GM21515 (cell line): ENCODE results near the gene FHDC1.

ENCODE experiments used
- ATAC-seq: cut with Tn5 transposase; IDR thresholded peaks from one replicate; pipeline ENCODE4 v1.9.1; 2021; ENCODE audit not compliant: unreplicated experiment

Gene FHDC1

GRCh38 chr4:152976212-152976761 lies 40.2 kb downstream of the FHDC1 start:
- ATAC-seq: no peak

GRCh38 chr4:152979731-152980330 lies 43.7 kb downstream of the FHDC1 start:
- ATAC-seq: no peak

GRCh38 chr4:152981278-152981677 lies 45.2 kb downstream of the FHDC1 start:
- no peak for ATAC-seq

GRCh38 chr4:152981842-152982241 lies 45.7 kb downstream of the FHDC1 start:
- no peak for ATAC-seq

GRCh38 chr4:152983221-152983620 lies 47.1 kb downstream of the FHDC1 start:
- no peak for ATAC-seq

GRCh38 chr4:152983774-152984411 lies 47.8 kb downstream of the FHDC1 start:
- ATAC-seq: no peak

GRCh38 chr4:152988721-152989553 lies 52.8 kb downstream of the FHDC1 start:
- ATAC-seq: no peak

- no peak for ATAC-seq
Observed at GRCh38 chr4:152989554-152989970, 53.4 kb downstream of the FHDC1 start.

GRCh38 chr4:152990471-152991131 lies 54.5 kb downstream of the FHDC1 start:
- ATAC-seq: no peak

GRCh38 chr4:152991398-152991797 lies 55.3 kb downstream of the FHDC1 start:
- ATAC-seq: no peak

- ATAC-seq: no peak
Observed at GRCh38 chr4:152992027-152992426, 55.9 kb downstream of the FHDC1 start.

GRCh38 chr4:152992466-152992865 lies 56.3 kb downstream of the FHDC1 start:
- no peak for ATAC-seq

GRCh38 chr4:152994038-152994437 lies 57.9 kb downstream of the FHDC1 start:
- no peak for ATAC-seq

GRCh38 chr4:152996111-152996571 lies 60.0 kb downstream of the FHDC1 start:
- no peak for ATAC-seq

- no peak for ATAC-seq
Observed at GRCh38 chr4:152996672-152997071, 60.5 kb downstream of the FHDC1 start.

- no peak for ATAC-seq
Observed at GRCh38 chr4:152997288-152997687, 61.2 kb downstream of the FHDC1 start.

GRCh38 chr4:152997771-152998487 lies 61.8 kb downstream of the FHDC1 start:
- no peak for ATAC-seq

- no peak for ATAC-seq
Observed at GRCh38 chr4:152998861-152999260, 62.7 kb downstream of the FHDC1 start.

- ATAC-seq: no peak
Observed at GRCh38 chr4:152999346-153000075, 63.4 kb downstream of the FHDC1 start.

GRCh38 chr4:153000076-153000420 lies 63.9 kb downstream of the FHDC1 start:
- ATAC-seq: no peak
